ENCODE data around the gene PDE4D. TPM values are rescaled to one million over a fixed set of nuclear protein-coding genes. Genes with fewer than 3 reads are reported as not detected.

The PDE4D gene
- total RNA-seq, 1 donor from 2014 or later, result 14.2 TPM

DNA sequence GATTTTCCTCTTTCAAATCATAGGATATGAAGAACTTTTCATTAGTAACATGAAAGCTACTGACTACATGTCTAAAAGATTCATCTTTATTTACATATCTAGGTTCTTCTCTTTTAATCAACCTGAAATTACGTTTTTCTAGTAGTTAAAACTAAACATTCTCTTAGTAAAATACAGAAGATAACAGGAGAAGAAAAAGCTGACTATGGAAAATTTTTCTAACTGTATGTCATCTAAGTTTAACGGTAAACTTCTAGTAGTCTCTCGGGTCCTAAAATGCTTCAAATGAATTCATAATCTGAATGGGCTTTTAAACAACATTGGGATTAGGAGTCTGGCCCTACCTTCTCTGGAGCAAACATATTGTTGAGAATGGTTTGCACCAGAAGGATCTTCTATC lies 151.9 kb downstream of the PDE4D start:
- no peak overlapping the region for H3K4me3 Mint-ChIP-seq (ENCODE audit: unreplicated experiment)
- Histone ChIP-seq H2AFZ (ENCODE audit: low read depth, low read length) (no peak overlapping the region), H3K9ac (ENCODE audit: low read length) (no peak overlapping the region), H3K4me2 (ENCODE audit: low read length) (no peak overlapping the region), H3K79me2 (ENCODE audit: insufficient read depth, low read length) (no peaks in the 10 kb centered on the region), H3K27me3 (ENCODE audit: insufficient read depth, low read length) (no peaks in the 10 kb centered on the region), H3K9me3 (ENCODE audit: insufficient read depth, low read depth, low read length) (no peaks in the 10 kb centered on the region), H3K4me3 (ENCODE audit: insufficient read depth, low read depth, low read length) (no peak overlapping the region), H3K4me1 (ENCODE audit: insufficient read depth, low read length) (peaks cover 27% of the 10 kb centered on the region), H4K20me1 (ENCODE audit: insufficient read depth, low read length) (no peaks in the 10 kb centered on the region), H3K27ac (ENCODE audit: low read depth, low read length) (no peak overlapping the region), H3K36me3 (ENCODE audit: insufficient read depth, low read length) (no peaks in the 10 kb centered on the region)
- H3K4me1 Mint-ChIP-seq (ENCODE audit: low read depth, unreplicated experiment), result peaks cover 20% of the 10 kb centered on the region
- H3K9me3 Mint-ChIP-seq (ENCODE audit: unreplicated experiment), result no peaks in the 10 kb centered on the region
- no peaks in the 10 kb centered on the region for H3K27me3 Mint-ChIP-seq (ENCODE audit: low read depth, unreplicated experiment)
- DNase-seq (ENCODE audit: low read depth) (no peak), FAIRE-seq (no peak)
- no peak overlapping the region for H3K27ac Mint-ChIP-seq (ENCODE audit: unreplicated experiment)
- no peak for TF ChIP-seq EZH2 (IDR thresholded peaks at IDR 0.05; ENCODE audit: insufficient read depth, low read length)
- no peak for TF ChIP-seq CTCF (IDR thresholded peaks at IDR 0.05; ENCODE audit: insufficient read depth, low read depth, low read length)
- no peaks in the 10 kb centered on the region for H3K36me3 Mint-ChIP-seq (ENCODE audit: low read depth, unreplicated experiment)

GRCh38 chr5:59738024-59738423 lies 155.5 kb downstream of the PDE4D start:
- H3K79me2 ChIP-seq (ENCODE audit: insufficient read depth, low read length), result no peaks in the 10 kb centered on the region
- Mint-ChIP-seq H3K9me3 (ENCODE audit: unreplicated experiment) (no peaks in the 10 kb centered on the region), H3K27me3 (ENCODE audit: low read depth, unreplicated experiment) (no peaks in the 10 kb centered on the region), H3K27ac (ENCODE audit: unreplicated experiment) (no peak overlapping the region), H3K4me3 (ENCODE audit: unreplicated experiment) (no peak overlapping the region), H3K36me3 (ENCODE audit: low read depth, unreplicated experiment) (no peaks in the 10 kb centered on the region), H3K4me1 (ENCODE audit: low read depth, unreplicated experiment) (no peaks in the 10 kb centered on the region)
- H4K20me1 ChIP-seq (ENCODE audit: insufficient read depth, low read length), result no peaks in the 10 kb centered on the region
- DNase-seq (ENCODE audit: low read depth) (no peak), FAIRE-seq (no peak)
- no peaks in the 10 kb centered on the region for H3K9me3 ChIP-seq (ENCODE audit: insufficient read depth, low read depth, low read length)
- no peak overlapping the region for H2AFZ ChIP-seq (ENCODE audit: low read depth, low read length)
- TF ChIP-seq EZH2 (IDR thresholded peaks at IDR 0.05; ENCODE audit: insufficient read depth, low read length) (no peak), CTCF (IDR thresholded peaks at IDR 0.05; ENCODE audit: insufficient read depth, low read depth, low read length) (no peak)
- H3K4me1 ChIP-seq (ENCODE audit: insufficient read depth, low read length), result no peaks in the 10 kb centered on the region
- H3K36me3 ChIP-seq (ENCODE audit: insufficient read depth, low read length), result no peaks in the 10 kb centered on the region
- H3K27ac ChIP-seq (ENCODE audit: low read depth, low read length), result no peak overlapping the region
- H3K4me2 ChIP-seq (ENCODE audit: low read length), result no peak overlapping the region
- no peaks in the 10 kb centered on the region for H3K27me3 ChIP-seq (ENCODE audit: insufficient read depth, low read length)
- H3K4me3 ChIP-seq (ENCODE audit: insufficient read depth, low read depth, low read length), result no peak overlapping the region
- no peak overlapping the region for H3K9ac ChIP-seq (ENCODE audit: low read length)

GRCh38 chr5:59732806-59733205 lies 160.7 kb downstream of the PDE4D start:
- TF ChIP-seq CTCF (IDR thresholded peaks at IDR 0.05; ENCODE audit: insufficient read depth, low read depth, low read length) (no peak), EZH2 (IDR thresholded peaks at IDR 0.05; ENCODE audit: insufficient read depth, low read length) (no peak)
- Histone ChIP-seq H3K4me3 (ENCODE audit: insufficient read depth, low read depth, low read length) (no peak overlapping the region), H3K9ac (ENCODE audit: low read length) (no peak overlapping the region), H3K27me3 (ENCODE audit: insufficient read depth, low read length) (no peaks in the 10 kb centered on the region), H3K36me3 (ENCODE audit: insufficient read depth, low read length) (no peaks in the 10 kb centered on the region), H3K9me3 (ENCODE audit: insufficient read depth, low read depth, low read length) (no peaks in the 10 kb centered on the region), H3K4me2 (ENCODE audit: low read length) (no peak overlapping the region), H3K4me1 (ENCODE audit: insufficient read depth, low read length) (no peaks in the 10 kb centered on the region), H3K27ac (ENCODE audit: low read depth, low read length) (no peak overlapping the region), H4K20me1 (ENCODE audit: insufficient read depth, low read length) (no peaks in the 10 kb centered on the region), H2AFZ (ENCODE audit: low read depth, low read length) (no peak overlapping the region), H3K79me2 (ENCODE audit: insufficient read depth, low read length) (no peaks in the 10 kb centered on the region)
- H3K27me3 Mint-ChIP-seq (ENCODE audit: low read depth, unreplicated experiment), result no peaks in the 10 kb centered on the region
- no peaks in the 10 kb centered on the region for H3K36me3 Mint-ChIP-seq (ENCODE audit: low read depth, unreplicated experiment)
- H3K4me3 Mint-ChIP-seq (ENCODE audit: unreplicated experiment), result no peak overlapping the region
- DNase-seq (ENCODE audit: low read depth) (no peak), FAIRE-seq (peak; percentile 13)
- no peak overlapping the region for H3K27ac Mint-ChIP-seq (ENCODE audit: unreplicated experiment)
- H3K9me3 Mint-ChIP-seq (ENCODE audit: unreplicated experiment), result no peaks in the 10 kb centered on the region
- no peaks in the 10 kb centered on the region for H3K4me1 Mint-ChIP-seq (ENCODE audit: low read depth, unreplicated experiment)

Data from astrocyte (in vitro differentiated cells and primary cell).